NCI-H2107 treated with DMSO at 0.1 percent for 48 hours (cell line): ENCODE data around the gene FAM240A.
"Not testable (repeated sequence)": the region's sequence is repeated elsewhere in the genome, so short reads cannot be mapped to it uniquely, and the experiment has no call there.

Experiments used
- DNase-seq: peaks from one replicate; lab custom pipeline; 2025; ENCODE audit not compliant: unreplicated experiment; lab: John Stamatoyannopoulos, UW

Gene FAM240A

GRCh38 chr3:46586738-46587246 is 25.5 kb upstream of the FAM240A start:
- DNase-seq: no peak

- DNase-seq: not testable (repeated sequence)
Measured at GRCh38 chr3:46587268-46587667, 25.1 kb upstream of the FAM240A start.

GRCh38 chr3:46593274-46593862 is 19.0 kb upstream of the FAM240A start:
- DNase-seq: no peak

GRCh38 chr3:46593979-46594378 is 18.3 kb upstream of the FAM240A start:
- no peak for DNase-seq

- no peak for DNase-seq
Measured at GRCh38 chr3:46594723-46595122, 17.6 kb upstream of the FAM240A start.

GRCh38 chr3:46595819-46596314 is 16.5 kb upstream of the FAM240A start:
- DNase-seq: no peak

- no peak for DNase-seq
Measured at GRCh38 chr3:46599590-46599989, 12.7 kb upstream of the FAM240A start.

- no peak for DNase-seq
Measured at GRCh38 chr3:46603446-46604046, 8.8 kb upstream of the FAM240A start.

GRCh38 chr3:46604127-46604526 is 8.2 kb upstream of the FAM240A start:
- no peak for DNase-seq

- DNase-seq: no peak
Measured at GRCh38 chr3:46607603-46608028, 4.7 kb upstream of the FAM240A start.

- DNase-seq: no peak
Measured at GRCh38 chr3:46609212-46609721, 3.1 kb upstream of the FAM240A start.

GRCh38 chr3:46609944-46610722 is 2.2 kb upstream of the FAM240A start:
- DNase-seq: no peak

- DNase-seq: no peak
Measured at GRCh38 chr3:46613313-46614005, 1.1 kb downstream of the FAM240A start.

- no peak for DNase-seq
Measured at GRCh38 chr3:46614431-46614830, 2.1 kb downstream of the FAM240A start.

GRCh38 chr3:46615050-46615775 is 2.9 kb downstream of the FAM240A start:
- no peak for DNase-seq

GRCh38 chr3:46615976-46616375 is 3.7 kb downstream of the FAM240A start:
- DNase-seq: no peak

GRCh38 chr3:46617941-46618340 is 5.6 kb downstream of the FAM240A start:
- DNase-seq: no peak

- no peak for DNase-seq
Measured at GRCh38 chr3:46619845-46620778, 7.8 kb downstream of the FAM240A start.

- no peak for DNase-seq
Measured at GRCh38 chr3:46624533-46624932, 12.2 kb downstream of the FAM240A start.
